ENCODE data around the gene ARAP1.
A peak's percentile ranks its signal among the peaks of the same experiment; 100 is the strongest.

The ARAP1 gene

GRCh38 chr11:72668629-72669347 lies 83.4 kb downstream of the ARAP1 start:
- DNase-seq (ENCODE audit: low read depth, low spot score) = peak; percentile 61

GRCh38 chr11:72665911-72666472 lies 86.2 kb downstream of the ARAP1 start:
- DNase-seq (ENCODE audit: low read depth, low spot score) = peak; percentile 64

GRCh38 chr11:72662036-72662435 lies 90.2 kb downstream of the ARAP1 start:
- DNase-seq (ENCODE audit: low read depth, low spot score) = no peak

- DNase-seq (ENCODE audit: low read depth, low spot score) = no peak
These were observed 90.7 kb downstream of the ARAP1 start for GRCh38 chr11:72661486-72661885.

- no peak for DNase-seq (ENCODE audit: low read depth, low spot score)
These were observed 93.1 kb downstream of the ARAP1 start for GRCh38 chr11:72658989-72659640.

- peak; percentile 23 for DNase-seq (ENCODE audit: low read depth, low spot score)
These were observed 94.7 kb downstream of the ARAP1 start for GRCh38 chr11:72657411-72658100.

- DNase-seq (ENCODE audit: low read depth, low spot score) = peak; percentile 54
These were observed 96.2 kb downstream of the ARAP1 start for GRCh38 chr11:72655896-72656464.

- DNase-seq (ENCODE audit: low read depth, low spot score) = no peak
These were observed 97.2 kb downstream of the ARAP1 start for GRCh38 chr11:72655014-72655413.

- no peak for DNase-seq (ENCODE audit: low read depth, low spot score)
These were observed 98.6 kb downstream of the ARAP1 start for GRCh38 chr11:72653649-72654048.

GRCh38 chr11:72652873-72653630 lies 99.2 kb downstream of the ARAP1 start:
- peak; percentile 71 for DNase-seq (ENCODE audit: low read depth, low spot score)

- no peak for DNase-seq (ENCODE audit: low read depth, low spot score)
These were observed 100.1 kb downstream of the ARAP1 start for GRCh38 chr11:72652133-72652532.

GRCh38 chr11:72649215-72649976 lies 102.8 kb downstream of the ARAP1 start:
- DNase-seq (ENCODE audit: low read depth, low spot score) = no peak

GRCh38 chr11:72648384-72649136 lies 103.6 kb downstream of the ARAP1 start:
- no peak for DNase-seq (ENCODE audit: low read depth, low spot score)

GRCh38 chr11:72647882-72648281 lies 104.3 kb downstream of the ARAP1 start:
- DNase-seq (ENCODE audit: low read depth, low spot score) = no peak

- DNase-seq (ENCODE audit: low read depth, low spot score) = no peak
These were observed 105.7 kb downstream of the ARAP1 start for GRCh38 chr11:72646472-72646871.

- peak; percentile 67 for DNase-seq (ENCODE audit: low read depth, low spot score)
These were observed 106.2 kb downstream of the ARAP1 start for GRCh38 chr11:72646024-72646423.

- DNase-seq (ENCODE audit: low read depth, low spot score) = no peak
These were observed 108.7 kb downstream of the ARAP1 start for GRCh38 chr11:72643547-72643946.

- peak; percentile 91 for DNase-seq (ENCODE audit: low read depth, low spot score)
These were observed 109.2 kb downstream of the ARAP1 start for GRCh38 chr11:72642884-72643522.

Measured in ELF-1 (cell line).